Measurements from ENCODE around the gene KRTAP5-1.
A peak's percentile ranks its signal among the peaks of the same experiment; 100 is the strongest.

Gene KRTAP5-1

DNA sequence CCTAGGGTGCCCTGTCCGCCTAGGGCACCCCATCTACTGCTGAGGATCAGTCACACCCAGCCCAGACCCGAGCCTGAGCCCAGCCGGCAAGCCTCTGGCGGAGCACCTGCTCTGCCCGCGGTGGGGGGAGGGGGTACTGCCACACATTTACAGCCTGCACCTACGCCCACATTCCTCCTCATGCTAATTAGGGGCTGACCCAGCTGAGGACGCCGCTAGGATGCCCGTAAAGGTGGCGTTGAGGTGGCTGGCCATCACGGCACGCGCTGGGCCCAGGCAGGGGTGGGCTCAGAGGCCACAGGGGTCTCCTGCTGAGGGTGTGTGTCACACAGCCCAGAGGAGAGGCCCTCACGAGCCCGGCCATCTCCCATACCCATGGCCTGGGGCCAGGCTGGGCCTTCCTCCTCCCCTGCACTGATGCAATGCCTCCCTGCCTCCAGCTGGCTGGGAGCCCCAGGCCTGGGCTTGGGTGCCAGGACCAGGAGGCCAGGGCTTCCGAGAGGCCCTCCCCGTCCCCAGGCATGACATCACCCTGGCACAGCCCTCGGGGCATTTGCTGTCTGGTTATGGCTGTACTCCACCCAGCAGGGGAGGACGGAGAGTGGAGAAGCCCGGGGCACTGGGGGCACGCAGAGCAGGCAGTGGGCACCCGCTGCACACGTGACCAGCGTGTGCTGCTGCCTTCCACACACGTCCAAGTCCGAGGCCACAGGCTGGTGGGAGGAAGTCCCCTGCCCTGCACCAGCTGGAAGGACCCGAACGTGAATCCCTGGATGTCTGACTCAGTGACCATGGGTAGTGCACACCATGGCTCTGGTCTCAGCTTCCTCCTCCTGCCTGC lies 25.8 kb downstream of the KRTAP5-1 start:
- DNase-seq: peak; percentile 50

DNA sequence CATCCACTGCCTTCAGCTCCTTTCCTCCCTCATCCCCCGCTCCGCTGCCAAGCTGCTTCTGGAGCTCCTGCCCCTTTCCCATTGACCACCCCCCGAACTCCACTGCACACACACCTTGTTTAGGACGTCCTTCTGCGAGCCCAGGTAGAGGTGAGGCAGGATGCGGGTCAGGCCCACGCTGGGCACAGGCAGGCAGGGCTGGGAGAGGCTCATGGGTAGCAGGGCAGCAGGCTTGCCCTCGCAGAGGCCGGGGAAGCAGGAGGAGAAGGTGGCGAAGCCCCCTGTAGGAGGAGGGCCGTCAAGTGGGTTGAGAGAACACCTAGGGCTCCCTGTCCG lies 26.3 kb downstream of the KRTAP5-1 start:
- DNase-seq: no peak

DNA sequence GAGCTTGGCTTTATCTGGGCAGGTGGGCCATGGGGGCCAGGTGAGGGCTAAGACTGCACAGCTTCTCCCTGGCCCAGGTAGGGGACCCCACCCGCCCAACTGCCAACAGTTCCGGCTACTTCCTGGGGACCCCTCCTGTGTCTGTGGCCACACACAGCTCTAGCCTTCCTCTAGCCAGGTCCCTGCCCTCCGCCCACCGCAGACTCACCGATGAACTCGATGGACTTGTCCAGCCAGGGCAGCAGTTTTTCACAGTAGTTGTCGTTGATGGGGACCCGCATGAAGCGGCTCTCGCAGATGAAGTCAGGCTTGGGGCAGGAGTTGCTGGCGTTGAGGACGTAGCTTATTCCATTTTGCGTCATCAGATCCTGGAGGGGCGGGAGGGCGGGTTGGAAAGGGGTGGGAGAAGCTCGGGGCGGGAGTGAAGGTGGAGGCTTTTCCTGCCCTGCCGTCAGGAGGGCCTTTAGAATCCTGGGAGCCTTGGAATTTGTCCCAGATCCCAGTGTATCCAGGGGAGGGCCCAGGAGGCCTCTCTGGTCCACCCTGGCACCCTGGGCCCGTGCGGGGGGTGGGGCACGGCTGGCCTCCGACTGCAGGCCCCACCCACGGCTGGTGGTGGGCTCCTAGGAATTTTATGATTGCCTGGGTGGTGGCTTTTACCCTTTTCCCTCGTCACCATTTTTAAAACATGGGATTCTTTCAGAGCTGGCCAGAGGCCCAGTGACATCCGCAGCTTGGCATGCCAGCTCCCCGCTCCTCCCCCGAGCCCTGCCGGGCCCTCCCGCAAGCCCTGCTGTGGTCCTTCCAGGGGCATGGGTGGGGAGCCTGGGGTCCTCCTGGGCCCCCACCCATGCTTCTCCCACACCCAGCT lies 26.9 kb downstream of the KRTAP5-1 start:
- peak; percentile 82 for DNase-seq

DNA sequence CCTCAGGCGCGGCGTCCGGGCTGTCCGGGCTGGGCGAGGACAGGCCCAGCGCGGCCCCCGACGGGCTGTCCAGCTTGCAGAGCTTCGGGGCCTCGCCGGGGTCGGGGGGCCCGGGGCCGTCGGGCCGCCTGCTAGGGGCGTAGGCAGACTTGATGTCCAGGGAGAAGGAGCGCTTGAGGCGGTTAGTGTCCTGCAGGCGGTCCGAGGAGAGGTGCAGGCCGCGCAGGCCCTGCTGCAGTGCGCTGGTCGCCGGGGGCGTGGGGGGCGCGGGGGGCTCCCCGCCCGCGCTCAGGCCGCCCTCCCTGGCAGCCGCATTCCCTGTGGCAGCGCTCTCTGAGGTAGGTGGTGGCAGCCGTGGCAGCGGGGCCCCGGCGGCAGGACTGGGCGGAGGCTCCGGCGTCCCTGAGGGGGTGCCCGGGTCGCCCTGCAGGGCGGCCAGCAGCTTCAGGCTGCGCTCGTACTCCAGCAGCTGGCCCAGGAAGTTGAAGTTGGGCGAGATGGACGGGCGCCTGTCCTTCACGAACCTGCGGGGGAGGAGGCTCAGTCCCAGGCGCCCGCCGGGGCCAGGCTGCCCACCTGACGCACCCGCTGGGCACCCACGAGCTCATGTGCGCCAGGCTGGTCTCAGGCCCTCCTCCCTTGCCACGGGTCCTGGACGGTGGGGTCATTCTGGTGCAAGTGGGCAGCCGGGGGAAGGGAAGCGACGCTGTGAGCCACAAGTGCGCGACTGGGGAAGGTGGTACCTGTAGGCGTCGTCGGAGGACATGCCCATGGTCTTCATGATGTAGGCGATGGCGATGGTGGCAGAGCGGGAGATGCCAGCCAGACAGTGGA lies 27.8 kb downstream of the KRTAP5-1 start:
- no peak for DNase-seq

DNA sequence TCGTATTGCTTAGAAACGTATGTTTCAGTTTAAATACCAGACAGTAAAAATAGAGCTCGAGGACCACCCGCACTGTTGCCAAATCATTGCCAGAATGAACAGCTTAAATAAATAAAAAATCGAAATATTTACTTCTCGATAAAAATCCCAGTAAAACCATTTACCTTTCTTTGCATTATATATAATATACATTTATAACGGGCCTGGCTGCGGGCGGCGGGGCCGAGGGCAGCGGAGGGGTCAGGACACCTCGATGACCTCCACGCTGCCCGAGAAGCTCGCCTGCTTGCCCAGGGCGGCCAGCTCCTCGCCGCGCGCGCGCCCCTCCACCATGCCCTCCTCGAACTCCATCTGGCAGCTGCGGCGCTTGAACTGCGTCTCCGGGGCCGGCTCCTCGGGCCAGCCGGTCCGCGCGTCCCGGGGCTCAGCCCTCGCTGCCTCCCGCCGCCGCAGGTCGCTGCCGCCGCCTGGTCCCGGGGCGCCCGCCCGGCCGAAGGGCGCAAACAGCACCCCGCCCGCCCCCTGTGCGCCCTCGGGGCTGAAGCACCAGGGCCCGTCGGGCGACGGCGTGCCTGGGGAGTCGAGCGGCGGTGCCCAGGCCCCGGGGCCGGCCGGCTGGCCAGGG lies 28.7 kb downstream of the KRTAP5-1 start:
- DNase-seq: no peak

DNA sequence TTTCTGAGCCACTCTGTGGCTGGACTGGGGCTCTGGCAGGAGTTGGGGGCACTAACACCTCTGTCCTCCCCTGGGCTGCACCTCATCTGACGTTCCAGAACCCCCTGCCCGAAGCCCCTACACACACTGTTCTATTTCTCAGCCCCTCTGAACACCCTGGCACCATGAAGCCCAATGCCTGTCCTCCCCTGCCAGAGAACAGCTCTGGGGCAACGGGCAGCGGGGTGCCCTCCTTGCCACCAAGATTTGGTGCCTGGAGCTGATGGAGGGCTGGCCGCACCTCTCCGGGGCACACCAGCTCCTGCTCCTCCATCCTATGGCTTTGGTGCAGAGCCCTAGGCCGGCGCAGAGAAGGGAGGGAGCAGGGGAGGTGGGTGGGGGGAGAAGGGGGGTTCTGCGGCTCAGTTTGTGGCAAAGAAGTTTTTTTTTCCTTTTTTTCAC lies 29.4 kb downstream of the KRTAP5-1 start:
- DNase-seq: no peak

DNA sequence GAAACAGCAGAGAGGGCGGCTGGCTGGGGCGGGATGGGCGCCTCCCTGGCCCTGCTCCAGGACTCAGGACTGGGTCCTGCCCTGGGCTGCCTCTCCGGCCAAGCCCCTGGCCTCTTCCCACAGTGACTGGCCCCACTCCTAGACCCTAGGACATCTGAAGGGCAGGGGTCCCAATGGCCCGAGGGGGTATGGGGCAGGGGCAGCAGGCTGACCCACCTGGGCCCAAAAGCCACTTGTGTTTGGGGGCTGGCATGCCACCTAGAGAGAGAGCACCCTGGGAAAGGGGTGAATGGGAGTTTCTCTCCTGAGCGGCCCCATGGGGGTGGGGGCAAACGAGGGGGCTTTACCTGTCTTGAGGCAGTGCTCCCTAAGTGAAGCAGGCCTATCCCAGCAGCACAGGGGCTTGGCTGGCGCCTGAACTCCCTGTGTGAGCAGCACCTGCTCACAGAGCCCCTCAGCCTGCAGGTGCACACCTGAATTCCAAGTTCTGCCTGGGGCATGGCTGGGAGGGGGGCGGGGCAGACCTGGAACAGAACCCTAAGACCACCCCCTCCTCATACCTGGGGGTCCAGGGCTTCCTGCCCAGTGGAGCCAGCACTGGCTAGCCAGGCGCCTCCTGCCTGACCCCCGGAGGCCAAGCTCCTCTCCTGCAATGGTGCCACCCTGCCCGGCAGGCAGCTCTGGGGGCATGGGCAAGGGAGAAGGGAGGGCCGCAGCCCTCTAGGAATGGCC lies 29.9 kb downstream of the KRTAP5-1 start:
- no peak for DNase-seq

DNA sequence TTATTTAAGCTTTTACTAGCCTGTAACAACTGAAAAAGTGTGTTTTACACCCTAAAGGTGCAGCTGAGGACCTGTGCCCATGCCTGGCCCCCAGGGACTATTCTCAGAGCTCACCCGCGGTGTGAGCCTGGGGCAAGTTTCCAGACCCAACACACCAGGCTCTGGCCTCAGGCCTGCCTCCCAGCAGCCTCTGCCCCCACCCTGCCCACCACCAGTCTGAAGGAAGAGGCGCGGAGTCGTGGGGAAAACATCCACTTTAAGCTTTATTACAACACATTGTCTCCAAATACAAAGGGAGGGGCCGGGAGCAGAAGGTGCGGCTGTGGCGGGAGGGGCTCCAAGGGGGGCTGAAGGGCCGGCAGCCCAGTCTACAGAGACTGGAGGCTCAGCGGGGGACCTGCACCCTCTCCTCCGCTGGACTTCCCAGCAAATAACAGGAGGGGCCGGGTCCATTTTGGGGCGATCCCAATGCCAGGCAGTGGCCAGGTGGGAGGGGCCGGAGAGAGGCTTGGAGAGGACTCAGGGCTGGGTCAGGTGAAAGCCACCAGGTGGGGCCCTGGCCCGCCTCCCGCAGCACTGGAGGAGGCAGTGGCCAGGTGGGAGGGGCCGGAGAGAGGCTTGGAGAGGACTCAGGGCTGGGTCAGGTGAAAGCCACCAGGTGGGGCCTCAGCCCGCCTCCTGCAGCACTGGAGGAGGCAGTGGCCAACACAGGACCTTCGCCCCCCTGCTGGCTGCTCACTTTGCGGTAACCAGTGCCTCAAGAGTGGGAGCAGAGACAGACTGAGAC lies 31.1 kb downstream of the KRTAP5-1 start:
- no peak for DNase-seq

DNA sequence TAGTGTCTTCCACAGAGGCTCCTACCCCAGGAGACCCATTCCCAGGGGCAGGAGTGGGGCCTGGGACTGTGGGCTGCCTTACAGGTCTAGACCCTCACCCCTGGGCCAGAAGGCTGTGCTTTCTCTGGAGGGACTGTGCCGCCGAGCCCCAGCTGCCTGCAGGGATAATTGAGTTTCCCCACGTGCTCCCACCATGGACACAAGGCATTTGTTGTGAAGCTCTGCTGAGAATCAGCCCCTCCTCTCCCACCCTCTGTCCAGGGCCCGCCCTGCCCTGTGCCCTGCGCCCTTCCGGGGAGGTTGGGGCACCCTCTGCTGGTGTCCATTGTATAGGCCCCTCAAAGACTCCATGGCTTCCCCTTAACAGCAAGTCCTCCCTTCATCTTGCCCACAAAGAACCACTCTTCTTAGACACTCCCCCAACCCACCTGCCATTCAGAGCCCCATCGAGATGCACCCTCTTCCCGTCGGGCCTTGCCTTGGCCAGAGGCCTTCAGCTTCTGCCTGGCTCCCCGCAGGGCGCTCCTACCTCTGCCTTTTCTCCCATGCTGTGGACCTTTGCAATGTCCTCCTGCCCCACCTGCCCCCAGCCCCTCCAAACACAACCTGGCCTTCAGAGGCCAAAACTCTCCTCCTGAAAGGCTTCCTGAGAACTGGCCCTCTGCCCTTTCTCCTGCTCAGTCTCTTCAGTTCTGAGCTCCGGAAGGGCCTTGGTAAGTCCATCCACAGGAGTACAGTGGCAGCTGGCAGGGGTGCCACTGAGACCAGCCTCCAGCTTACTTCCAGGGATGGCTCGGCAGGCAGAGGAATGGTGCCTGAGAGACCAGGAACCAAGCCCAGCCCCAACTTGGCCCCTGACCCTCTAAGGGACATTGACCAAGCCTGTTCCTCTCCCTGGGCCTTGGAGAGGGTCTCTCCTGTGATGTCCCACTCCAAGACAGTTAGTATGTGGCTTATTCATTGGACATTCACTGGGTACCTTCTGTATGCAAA lies 35.4 kb downstream of the KRTAP5-1 start:
- DNase-seq: no peak

DNA sequence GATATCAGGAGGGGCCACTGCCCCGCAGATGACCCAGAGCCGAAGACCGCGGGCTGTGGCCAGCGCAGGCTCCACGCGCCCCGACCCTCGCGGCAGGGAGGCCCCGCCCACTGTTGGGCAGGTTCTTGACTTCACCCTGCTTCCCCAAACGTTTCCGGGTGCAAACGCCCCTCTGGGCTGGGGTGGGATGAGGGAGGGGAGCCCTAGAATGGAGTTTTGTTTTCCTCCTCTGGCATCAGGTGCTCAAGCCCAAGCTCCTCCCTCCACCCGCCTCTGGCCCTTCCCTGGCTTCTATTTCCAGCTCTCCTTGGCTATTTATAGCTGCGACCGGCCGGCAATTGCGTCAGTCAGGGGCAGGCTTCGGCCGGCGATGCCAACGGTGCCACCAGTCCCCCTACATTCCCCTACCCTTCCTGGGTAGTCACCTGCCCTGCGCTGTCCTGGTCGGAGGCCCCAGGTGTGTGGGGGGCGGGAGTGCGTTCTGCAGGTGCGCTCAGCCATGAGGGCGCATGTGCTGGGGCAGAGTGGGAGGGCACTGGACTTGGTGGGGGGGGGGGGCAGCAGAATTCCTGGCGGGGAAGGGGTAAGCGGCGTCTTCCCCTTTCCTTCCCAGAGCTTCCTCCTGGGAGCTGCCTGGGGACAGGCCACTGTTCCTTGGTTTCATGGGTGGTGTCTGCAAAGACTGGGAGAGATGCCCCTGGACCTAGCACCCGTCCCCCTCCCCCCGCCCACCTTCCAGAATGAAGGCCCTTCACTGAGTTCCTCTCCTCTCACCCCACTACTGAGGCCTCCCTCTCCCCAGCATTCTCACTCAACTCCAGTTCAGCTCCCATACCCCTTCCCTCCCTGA lies 36.6 kb downstream of the KRTAP5-1 start:
- peak; percentile 15 for DNase-seq

DNA sequence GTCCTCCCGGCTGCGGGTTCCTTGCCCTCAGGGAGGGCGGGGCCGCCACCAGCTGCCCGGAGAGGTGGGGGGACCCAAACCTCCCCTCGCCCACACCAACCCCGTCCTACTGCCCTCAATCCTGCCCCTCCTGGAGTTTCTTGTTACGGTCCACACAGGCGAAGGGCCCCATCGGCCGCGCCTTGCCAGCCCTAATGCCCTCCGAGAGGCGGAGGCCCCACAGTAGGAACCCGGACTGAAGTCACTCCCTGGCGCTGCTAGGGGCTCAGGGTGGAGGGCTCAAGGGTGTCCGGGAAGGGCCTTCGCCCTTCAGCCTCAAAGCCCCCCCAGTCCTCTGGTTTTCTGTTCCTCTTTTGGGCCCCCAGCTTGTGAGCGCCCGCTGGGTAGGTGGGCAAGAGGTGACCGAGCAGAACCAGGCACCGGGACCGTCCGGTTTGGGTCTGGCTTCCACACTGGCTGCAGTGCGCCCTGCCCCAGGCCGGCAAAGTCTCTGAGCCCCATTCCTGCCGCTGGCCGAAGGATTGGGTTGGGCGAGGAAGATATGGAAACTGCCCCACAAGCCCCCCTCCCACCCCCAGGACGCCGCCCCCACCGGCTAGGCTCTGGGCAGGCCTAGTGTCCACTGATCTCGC lies 37.5 kb downstream of the KRTAP5-1 start:
- DNase-seq: no peak

DNA sequence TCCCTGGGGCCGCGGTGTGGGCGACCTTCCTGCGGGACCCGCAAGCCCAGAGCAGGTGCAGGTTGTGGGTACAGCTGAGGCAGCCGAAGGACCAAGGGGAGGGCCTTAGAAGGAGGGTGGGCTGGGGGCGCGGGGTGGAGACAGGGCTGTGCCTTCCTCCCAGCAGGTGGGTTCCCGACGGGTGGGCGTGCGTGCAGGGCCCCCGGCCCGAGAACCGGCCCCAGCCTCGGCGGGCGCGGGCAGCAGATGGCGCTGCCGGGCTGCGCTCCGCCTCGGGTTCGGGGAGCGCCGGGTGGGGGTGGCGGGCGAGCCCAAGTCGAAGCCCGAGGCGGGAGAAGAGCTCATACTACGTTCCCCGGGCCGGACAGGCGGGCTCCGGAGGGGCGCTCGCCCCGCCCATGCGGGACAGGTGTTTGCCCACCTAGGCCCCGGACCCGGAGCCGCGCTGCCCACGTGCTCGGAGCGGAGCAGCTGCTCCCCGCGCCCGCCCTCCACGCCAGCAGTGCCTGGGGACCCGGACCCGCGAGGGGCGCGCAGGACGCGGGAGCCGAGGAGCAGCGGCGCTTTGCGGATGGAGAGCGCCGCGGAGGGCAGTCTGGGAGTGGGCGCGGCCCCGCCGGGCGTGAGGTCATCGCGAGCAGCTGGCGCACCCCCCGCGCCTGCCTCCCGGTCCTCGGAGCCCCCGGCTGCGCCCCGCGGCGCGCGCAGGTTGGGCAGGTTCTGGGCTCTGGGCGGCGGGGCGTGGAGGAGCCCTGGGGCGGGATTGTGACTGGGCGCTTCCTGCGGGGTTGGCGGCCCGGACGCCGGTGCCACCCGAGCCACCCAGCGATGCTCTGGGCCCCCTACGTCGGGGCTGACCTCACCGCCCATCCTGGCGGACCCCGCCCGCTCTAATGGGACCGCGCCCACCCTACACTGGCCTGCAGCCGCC lies 38.3 kb downstream of the KRTAP5-1 start:
- DNase-seq: peak; percentile 13

DNA sequence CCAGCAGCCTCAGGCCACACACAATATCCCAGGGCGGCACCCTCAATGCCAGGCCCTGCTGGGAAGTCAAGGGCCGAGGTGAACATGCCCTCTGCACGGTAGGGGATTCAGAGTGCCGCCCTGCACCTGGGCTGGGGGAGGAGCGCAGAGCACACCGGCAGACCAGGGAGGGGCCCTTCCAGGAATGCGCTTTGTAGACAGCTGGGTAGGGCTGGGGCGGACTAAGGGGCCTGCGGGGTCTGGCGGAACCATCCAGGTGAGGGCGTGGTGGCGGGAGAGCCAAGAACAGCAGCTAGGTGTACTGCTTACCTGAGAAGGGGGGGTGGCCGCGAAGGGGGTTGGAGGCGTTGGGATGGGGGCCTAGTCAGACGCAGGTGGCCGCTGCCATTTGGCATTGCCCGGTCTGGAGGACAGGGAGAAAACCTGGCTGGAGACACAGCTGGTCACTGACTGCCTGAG lies 39.0 kb downstream of the KRTAP5-1 start:
- DNase-seq: no peak

DNA sequence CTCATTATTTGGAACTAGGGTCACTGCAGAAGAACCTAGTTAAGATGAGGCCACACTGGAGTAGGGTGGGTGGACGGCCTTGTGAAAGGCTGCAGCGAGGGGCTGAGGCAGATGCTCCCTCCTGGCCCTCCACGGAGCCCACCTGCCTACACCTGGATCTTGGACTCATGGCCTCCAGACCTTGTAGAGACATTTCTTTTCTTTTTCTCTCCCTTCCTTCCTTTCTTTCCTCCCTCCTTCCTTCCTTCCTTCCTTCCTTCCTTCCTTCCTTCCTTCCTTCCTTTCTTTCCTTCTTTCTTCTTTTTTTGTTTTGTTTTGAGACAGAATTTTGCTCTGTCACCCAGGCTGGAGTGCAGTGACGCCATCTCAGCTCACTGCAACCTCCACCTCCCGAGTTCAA lies 39.7 kb downstream of the KRTAP5-1 start:
- DNase-seq: no peak

DNA sequence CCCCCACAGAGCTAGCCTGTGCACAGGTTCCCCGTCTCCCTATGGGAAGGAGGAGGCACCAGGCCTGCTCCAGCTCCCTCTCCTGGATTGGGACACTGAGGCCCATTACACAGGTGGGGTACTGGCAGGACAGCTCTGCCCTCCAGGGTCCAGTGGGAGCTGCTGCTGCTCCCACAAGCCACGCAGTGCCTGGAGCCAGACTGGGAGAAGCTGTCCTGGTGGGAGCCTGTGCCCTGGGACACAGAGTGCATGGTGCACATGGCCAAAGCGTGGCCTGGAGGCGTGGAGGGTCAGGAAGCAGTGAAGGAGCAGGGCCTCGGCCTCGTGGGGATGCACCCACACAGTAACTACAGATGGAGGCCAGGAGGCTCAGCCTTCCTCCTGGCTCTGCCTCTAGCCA lies 40.5 kb downstream of the KRTAP5-1 start:
- DNase-seq: no peak

DNA sequence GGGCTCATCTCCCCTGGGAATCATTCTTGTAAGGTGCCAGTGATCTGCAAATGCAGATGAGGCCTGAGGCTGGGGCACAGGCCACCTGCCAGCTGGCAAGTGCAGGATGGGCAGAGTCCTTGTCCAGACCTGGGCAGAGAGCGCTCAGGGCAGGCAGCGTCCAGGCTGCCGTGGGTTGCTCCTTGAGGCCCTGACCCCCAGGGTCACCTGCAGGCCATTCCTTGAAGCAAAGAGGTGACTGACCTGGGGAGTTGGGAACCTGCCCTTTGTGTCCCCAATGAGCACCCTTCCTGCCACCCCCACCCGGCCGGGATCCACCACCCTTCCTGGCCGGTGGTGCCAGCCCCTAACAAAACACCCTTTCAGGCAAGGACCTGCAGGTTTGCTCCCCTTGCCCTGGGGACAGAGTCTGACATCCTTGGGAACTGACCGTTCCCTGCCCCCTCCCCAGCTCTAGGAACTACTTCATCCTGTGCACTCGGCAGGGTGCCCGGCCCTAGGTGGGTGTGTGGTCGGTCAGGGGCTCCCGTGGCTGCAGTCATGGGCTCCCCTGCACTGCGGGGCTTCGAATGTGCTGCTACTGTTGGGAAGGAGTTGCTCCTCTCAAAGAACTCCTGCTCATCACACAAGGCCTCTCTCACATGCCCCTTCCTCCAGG lies 41.3 kb downstream of the KRTAP5-1 start:
- DNase-seq: no peak

DNA sequence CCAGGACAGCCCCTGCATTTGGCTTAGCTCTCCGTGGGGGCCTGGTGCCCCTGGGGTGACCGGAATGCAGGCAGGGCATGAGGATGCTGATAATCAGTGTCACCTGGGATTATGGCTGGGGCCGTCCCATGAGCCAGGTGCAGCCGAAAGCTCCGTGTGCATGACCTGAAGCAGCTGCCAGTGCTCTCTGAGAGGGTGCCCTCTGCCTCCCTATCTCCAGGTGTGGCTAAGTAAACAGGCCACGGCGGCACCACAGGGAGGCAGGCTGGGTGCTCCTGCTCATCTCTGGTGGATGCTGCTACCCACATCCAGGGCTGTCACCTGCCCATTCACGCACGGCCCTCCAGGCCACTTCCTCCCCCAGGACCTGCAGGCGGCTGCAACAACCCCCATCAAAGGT lies 42.8 kb downstream of the KRTAP5-1 start:
- no peak for DNase-seq

Data from fibroblast of skin of right quadriceps (primary cell).